Stimulated activated CD4-positive, alpha-beta T cell treated with anti-CD3 and anti-CD28 coated beads, Interleukin-4, amount 100 ng/mL, for 4 hours (primary cell): ENCODE results near the gene MACROD1.

ENCODE experiments used
- DNase-seq, 2 experiments: peaks; one replicate each; pipeline ENCODE4 v3.0.0-alpha.2; 2020

The MACROD1 gene

DNA sequence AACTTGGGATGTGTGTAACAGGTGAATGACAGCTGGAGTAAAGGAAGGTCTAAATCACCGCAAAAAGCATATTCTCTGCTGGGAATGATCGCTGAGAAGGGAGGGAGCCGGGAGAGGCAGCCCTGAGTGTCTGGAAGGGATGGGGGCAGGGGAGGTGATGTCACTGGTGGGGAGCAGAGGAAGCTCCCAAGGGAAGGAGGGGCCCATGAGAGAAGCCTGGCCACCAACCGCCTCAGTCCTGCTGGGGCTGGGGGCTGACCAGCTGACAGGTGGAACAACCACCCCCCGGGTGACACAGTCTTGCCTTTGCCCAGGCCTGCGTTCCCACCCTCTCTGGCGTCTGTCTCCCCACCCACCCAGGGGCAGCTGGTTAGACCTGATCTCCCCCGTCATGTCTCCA lies 136.1 kb downstream of the MACROD1 start:
- no peak for DNase-seq

DNA sequence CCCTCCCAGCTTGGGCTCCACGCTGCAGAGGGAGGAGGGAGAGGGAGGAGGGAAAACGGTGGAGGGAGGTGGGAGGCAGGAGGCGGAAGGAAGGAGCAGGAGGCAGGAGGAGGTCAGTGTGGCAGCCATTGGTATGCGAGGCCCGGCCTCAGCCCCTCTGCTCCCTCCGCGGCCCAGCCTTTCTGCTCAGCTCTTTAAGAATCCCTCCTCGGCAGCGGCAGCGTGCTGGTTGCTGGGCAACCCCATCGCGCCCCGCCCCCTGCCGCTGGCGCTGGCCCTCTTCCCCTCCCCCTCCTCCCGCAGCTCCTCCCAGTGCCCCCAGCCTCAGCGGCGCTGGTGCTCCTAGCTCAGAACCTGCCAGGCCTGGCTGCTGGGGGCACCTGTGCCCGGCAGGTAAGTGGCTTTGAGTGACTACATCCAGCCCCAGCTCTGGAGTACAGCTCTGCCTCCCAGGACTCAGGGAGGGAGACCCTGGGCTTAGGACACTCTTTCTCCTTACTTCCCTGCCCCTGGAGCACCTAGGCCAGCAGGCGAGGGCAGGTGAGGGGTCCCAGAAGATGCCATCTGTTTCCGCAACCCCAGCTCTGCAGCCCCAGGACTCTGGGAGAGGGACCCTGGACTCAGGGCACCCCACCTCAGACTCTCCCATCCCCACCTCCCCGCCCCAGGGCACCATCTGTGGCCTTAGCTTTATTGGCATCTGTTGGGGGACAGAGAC lies 137.4 kb downstream of the MACROD1 start:
- no peak for DNase-seq

DNA sequence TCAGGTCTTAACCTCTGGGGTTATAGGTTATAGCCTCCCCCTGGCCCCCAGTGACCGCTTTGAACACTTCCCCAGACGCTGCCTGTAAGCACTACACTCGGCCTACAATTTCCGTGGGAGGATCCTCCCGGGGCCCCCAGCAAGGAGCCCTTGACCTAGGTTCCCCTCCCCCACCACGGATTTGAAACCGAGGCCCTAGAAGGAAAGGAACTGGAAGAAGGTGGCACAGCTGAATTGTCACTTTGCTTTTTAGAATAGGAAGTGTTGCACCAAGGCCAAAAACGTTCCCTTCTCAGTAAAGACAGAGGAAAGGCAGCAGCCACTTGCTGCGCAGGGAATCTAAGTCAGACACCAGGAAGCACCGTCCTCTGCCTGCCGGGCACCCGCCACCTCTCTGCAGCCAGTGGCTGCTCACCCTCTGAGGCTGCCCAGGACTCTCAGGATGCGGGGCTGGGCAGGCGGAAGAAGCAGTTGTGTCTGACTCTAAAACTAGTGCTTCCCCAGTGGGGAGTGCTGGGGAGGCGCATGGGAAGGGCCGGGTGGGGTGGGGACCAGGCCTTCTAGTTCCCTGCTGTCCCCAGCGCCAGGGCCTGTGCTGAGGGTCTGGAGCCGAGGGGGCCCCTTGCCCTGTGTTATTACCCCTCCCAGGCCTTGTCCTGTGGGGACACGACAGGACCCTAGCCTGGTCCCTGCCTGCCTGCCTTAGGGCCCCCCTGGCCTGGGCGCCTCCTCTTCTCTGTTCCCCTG lies 138.1 kb downstream of the MACROD1 start:
- DNase-seq = no peak

DNA sequence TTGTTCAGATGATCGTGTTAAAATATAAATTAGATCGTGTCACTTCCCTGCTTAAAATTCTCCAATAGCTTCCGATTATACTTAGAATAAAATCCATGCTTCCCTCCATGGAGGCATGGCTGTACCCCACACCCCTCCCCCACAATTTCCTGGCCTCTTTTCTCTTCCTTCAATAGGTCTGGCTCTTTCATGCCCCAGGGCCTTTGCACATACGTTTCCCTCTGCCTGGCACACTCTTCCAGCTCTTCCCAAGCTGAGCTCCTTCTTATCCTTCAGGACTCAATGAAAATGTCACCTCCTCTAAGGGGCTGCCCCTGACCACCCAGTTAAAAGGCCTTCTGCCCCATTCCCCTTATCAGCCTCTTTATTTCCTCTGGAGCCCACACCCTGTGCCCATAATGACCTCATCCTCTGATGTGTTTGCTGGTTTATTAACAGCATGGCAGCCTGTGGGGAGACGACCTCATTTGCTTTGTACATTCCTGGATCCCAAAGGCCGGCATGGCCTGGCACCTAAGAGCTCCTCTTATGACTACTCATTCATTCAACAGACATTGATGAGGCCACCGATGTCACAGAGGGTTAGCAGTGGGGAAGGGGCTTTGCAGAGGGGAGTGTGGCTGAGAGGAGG lies 139.2 kb downstream of the MACROD1 start:
- no peak for DNase-seq

DNA sequence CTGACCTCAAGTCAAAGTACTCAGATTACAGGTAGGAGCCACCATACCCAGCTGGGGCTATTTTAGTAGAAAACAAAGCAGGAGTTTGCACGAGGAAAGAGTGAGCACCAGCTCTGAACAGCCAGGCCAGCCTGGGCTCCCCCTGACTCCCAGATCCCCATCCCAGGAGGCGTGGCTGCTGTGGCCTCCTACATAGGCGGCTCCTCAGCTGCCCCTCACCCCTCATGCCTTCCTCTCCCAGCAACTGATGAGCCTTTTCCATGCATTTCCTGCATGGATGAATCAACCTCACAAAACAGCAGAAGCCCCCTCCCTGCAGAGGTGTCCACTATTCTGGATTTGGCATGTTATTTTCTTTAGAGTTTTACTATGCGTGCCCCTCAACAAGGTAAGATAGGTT lies 140.7 kb downstream of the MACROD1 start:
- no peak for DNase-seq

DNA sequence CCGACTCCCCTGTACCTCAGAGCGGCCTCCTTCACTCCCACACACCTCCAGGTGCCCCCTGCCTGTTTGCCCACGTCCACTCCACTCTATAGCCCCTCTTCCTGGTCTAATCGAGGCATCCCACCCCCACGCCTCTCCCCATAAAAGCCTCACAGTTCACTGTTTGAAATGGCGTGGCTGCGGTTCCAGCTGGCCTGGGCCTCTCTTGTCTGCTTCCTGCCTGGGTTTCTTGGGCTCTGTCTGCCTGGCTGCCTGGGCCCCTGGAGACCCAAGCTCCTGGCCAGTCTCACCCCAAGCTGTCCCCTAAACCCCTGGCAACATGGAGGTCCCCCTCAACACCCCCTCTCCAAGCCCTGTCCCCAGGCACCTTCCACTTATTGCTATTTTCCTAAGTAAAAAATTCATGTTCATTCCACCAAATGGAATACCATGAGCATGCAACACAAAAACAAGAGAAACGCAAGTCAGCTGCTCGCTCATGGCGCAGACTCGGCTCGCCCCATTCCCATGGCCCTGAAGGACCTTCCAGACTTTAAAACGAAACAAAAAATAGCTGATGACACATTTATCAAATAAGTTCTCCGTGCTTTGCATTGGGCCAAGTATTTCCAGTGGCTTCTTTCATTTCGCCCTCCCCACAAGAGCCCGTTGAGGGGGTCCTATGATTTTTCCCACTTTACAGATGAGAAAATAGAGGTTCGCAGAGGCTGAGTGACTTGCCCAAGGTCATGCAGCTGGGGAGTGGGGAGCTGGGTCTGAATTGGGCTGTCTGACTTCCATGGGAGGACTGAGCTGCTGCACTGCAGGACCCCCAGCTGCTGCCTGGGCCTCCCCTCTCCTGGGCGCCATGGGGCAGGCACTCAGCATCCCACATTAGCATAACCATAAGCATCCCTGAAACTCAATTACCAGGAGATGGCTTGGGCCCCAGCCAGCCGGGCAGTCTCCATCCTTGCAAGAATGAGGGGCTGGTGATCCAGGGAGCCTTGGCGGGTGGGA lies 141.9 kb downstream of the MACROD1 start:
- no peak for DNase-seq

DNA sequence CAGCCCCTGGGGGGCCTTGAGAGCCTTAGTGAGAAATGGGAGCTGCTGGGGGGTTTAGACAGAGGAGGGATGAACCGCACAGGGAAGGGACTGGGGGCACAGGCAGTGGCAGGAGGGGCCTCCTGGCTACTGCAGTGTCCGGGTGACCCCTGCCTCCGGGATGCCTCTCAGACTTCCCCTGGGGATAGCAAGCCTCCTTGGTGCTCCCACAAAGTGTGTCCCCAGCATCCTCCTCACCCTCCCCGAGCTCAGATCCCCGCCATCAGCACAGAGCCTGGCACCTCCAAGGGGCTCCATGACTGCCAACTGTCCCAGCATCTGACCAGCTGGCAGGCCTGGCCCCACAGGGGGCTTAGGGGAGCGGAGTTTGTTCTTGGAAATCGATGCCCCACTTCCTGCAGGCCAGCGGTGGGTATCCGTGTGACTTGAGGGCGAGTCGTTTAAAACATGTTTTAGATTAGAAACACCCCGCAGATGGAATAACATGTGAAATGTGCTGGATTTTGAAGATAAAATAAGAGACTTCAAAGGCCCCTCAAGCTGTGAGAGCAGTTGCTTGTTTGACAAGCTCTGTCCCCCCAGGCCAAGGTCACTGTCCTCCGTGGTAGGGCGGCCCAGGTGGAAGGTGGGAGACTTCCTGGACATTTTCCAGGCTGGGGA lies 143.7 kb downstream of the MACROD1 start:
- DNase-seq = no peak

DNA sequence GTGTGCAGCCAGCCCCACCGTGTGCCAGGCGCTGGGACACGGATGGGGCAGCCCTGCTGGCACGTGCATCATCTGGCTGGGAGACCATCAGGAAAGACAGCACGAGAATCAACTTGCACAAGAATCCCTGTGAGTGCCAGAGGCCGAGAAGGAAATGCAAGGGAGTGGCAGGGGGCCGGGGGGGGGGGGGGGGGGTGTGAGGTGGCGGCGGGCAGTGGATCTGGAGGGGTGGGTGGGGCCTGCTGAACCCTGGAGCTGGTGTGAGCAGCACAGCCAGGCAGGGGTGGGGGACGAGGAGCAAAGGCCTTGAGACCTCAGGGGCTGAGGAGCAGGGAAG lies 144.2 kb downstream of the MACROD1 start:
- no peak for DNase-seq

DNA sequence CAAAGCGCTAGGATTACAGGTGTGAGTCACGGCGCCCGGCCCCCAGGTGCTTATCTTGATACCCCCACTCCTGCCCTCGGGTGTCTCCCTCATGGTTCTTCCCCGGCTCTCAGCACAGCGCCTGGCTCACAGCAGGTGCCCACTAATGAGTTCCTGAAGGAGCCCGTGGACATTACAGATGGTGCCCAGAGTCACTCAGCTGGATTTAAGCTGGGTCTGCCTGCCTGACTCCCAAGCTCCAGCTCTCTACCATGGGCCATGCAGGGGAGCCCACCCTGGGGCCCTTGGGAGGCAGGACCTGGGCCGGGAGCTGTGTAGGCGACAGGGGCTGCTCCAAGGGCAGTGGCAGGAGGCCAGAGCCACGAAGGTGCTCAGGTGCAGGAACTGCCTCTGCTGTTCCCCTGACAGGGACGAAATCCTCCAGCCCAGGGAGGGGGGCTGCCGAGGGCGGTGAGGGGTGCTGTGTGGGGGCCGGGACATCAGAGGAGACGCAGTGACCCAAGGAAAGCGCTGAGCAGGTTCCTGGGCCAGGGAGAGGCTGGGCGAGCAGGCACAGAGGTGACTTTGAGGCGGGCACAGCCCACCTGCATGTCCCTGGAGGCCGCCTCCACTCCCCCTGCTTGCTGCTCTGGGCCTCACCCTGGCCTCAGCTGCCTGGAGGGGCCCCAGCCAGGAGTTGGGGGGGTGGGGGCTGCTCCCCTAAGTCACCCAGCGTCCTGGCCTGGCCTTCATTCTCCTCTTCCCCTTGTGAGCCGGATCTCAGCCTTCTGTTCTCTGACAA lies 144.7 kb downstream of the MACROD1 start:
- DNase-seq = no peak

DNA sequence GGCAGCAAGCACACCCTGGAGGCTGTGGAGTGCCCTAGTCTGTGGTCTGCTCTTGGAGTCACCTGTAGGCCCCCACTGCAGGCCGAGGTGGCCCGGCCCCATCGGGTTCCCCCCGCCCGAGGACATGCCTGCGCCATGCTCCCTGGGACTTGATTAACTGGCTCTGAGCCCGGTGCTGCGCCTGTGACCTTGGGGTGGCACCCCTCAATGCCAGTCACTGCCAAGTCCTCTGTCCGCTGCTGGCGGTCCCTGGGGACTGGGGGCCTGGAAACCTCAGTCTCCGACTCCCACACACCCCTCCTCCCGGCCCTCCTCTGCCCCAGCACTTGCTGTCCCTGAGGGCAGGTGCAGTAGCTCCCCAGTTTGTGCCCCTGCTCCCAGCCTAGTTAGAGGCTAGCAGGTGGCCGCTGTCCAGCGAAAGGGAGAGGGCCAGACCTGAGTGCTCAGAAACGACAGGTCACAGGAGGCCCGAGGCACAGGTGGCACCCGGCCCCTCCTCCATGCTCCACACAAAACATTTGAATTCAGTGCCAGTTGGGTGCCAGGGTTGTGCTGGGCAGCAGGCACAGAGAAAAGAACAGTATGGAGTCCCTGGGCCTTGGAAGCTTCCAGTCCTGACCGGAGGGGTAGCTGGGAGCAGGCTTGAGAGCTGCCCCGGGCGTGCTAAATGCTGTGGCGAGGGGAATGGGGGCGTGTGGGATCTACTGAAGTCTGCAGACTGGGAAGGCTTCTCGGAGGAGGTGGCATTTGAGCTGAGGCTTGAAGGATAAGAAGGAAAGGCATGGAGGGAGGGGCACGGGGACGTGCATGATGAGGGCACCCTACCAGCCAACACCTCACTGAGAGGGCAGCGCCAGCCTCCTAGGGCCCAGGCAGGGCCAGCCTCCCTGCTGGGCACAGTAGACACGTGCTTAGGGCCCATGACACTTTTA lies 146.5 kb downstream of the MACROD1 start:
- DNase-seq = no peak

DNA sequence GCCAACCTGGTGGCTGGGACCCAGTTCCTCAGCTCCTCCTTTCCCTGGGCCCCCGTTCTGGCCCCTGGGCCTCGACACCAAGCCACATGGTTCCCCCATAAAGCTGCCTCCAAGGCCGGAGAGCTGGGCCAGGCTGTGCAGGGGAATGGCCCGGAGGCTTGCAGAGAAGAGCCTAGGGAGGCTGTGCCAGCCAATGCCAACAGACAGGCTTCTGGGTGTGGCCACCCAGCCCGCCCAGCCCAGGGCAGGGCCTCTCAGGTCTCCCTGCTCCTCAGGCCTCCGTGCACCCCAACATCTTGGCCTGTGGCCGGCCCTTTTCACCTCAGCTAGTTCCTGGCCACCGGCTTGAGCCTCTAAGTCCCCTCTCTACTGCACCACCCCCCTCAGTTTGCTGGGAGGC lies 147.6 kb downstream of the MACROD1 start:
- DNase-seq = no peak

DNA sequence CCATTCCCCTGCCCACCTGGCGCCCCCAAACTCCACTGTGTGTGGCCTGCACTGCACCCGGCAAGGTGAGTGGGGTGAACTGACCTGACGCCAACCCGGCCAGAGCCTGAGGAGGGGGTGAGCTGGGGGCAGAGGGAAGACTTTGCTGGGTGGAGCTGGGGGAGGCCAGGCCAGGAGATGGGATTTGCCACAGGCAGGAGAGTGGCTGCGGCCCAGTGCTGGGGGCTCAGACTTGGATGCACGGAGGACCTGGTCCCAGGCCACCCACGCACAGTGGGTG lies 148.0 kb downstream of the MACROD1 start:
- DNase-seq = no peak

DNA sequence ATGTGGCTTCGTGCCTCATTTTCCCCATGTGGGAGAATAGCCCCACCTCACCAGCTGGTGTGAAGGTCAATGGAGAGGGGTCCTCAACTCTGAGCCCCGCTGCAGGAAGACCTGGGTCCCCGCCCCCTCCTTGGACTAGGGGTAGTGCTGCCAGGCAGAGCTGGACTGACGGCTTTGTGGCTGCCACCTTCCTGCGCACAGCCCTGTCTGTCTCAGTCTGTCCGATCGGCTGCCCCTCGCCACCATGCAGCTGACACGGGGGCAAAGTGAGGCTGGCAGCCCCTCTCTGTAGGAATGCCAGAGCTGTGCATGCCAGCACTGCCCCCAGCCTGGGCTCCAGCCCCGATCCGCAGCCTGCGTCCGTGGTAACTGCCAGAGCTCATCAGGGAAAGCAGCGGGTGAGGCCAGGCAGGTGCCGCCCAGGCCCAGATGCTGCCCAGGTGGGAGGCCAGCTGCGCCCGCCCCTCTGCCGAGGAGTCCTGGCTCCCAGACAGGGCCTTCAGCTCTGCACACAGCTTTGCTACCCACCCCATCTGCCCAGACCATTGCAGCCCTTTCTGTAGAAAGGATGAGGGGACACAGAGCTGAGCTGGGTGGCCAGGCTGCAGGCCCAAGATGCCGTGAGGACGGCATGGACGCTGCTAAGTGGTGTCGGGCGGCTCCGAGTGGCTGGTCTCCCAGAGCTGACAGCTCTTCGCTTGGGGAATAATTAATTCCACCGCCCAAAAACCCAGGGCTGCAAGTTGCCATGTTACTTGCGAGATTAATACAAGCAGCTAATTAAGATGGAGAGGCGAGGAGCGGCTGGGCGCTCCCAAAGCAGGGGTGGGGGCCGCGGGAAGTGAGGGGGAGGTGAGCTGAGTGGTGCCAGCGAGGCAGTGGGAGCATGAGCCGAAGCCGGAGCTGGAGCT lies 149.7 kb downstream of the MACROD1 start:
- no peak for DNase-seq

DNA sequence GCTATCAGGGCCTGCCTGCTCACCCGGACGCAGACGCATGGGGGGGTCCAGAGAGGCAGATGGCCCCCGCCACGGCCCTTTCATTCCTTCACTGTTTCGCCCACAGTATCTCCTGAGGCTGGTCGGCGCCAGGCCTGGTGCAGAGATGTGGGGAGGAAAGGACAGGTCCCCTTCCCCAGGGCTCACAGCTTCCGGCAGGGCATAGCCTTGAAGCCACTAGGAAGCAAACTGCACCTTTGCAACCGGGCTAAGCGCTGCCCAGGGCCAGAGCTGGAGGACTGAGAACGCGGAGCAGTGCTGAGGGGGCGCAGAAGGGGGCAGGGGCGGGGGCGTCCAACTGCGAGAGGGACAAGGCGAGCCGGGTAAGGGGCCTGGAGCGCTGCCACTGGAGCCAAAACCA lies 150.4 kb downstream of the MACROD1 start:
- no peak for DNase-seq

DNA sequence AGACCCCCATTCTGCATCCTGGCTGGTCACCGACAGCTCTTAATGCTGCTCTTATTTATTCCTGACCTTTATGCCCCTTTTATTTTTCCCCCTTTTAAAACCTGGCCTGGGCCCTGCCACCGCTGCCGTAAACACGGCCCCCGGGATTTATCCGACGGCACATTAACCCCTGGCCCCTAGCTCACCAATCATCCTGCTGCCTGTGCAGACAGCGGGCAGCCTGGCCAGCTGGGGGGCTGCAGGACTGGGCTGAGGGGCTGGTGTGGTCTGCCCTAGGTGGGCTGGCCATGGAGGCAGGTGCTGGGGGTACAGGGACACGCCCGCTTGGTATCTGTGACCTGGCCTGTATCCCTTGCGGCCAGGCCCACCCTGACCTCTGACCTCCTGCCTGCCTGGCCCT lies 151.6 kb downstream of the MACROD1 start:
- DNase-seq = no peak

DNA sequence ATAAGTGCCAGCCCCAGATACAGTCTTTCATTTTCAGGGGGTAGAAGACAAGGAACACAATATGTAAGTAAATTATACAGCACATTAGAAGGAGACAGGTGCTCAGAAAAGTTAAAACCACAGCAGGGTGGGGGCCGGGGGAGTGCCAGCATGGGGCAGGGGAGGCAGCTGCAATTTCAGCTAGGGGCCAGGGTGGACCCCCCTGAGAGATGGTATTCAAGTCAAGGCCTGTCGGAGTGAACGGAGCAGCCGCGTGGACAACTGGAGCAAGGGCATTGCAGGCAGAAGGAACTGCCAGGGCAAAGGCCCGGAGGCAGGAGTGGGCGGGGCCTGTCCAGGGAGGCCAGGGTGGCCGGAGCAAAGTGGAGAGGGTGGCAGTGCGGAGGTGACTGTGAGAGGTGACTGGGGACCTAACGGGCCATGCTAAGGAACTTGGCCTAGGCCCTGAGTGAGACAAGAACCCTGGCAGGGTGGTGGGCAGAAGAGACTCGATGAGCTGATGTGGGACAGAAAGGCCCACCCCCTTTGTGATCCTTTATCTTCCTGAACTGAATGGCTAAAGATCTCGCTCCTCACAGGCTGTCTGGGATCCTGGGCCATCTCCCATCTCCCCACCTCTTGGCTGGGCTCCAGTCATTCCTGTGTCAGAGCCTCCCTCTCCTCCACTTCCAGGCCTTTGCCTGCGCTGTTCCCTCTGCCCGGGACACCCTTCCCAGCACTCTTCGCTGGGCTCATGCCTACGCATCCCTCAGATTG lies 152.6 kb downstream of the MACROD1 start:
- no peak for DNase-seq

DNA sequence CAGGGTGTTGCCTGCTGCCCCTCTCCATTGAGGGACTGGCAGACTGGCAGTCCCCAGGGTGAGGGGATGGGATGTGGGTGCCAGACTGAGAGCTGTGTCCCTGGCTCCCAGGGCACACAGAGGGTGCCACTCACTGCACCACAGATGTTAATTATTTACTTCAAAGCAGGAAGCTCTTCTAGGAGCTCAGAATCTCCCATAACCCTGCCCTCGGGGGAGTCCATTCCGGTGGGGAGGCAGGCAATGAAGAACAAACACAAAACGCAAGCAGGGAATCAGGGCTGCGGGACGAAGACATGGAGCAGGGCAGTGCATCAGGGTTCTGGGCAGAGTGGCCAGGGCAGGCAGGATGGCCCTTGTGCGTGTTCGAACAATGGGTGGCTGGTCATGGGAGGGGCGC lies 154.5 kb downstream of the MACROD1 start:
- no peak for DNase-seq

DNA sequence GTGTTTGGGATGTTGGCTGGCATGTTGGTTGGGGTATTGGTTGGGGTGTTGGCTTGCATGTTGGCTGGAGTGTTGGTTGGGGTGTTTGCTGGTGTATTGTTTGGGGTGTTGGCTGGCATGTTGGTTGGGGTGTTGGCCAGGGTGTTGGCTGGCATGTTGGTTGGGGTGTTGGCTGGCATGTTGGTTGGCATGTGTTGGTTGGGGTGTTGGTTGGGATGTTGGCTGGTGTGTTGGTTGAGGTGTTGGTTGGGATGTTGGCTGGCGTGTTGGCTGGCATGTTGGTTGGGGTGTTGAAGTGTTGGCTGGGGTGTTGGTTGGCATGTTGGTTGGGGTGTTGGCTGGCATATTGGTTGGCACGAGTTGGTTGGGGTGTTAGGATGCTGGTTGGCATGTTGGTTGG lies 155.1 kb downstream of the MACROD1 start:
- DNase-seq = no peak

DNA sequence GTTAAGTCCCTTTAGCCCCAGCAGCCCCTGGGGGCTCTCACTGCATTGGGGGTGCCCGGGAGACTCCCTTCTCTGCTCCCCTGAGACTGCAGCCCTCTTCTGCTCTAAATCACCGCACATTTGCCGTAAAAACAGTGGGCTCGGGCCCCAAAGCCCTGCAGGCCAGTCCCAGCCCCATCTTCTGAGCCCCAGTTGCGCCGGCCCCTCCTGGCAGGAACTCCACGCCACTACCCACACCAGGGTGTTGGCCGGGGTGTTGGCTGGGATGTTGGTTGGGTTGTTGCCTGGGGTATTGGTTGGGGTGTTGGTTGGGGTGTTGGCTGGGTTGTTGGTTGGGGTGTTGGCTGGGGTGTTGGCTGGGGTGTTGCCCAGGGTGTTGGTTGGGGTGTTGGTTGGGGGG lies 156.2 kb downstream of the MACROD1 start:
- DNase-seq = no peak
